K562 (cell line): ENCODE data around the gene URB2. TPM values are rescaled to one million over a fixed set of nuclear protein-coding genes. Genes with fewer than 3 reads are reported as not detected.

ENCODE experiments used
- ATAC-seq: fragments of 200-7000 bp; cut with Tn5 transposase; 3 replicates; pipeline ENCODE4 v1.9.1; 2020; ENCODE audit warnings: moderate library complexity
- BruUV-seq: library from RNA; stranded (reverse); fragments of 400-500 nt; replicated peaks from 2 replicates; lab custom pipeline; 2021; lab: Mats Ljungman, UMichigan
- CTCF ChIA-PET: fragments of 300-600 bp; formaldehyde crosslinking; extraction: SDS; loops from one replicate; lab custom pipeline; 2021; ENCODE audit warnings: low intra/inter-chr PET ratio; lab: Yijun Ruan, JAX
- POLR2A ChIA-PET: fragments of 300-600, 350-650 bp; sonication (Branson Sonifier 250); formaldehyde crosslinking; extraction: SDS; loops from one replicate; lab custom pipeline; 2021; ENCODE audit warnings: antibody characterized with exemption, inconsistent platforms; lab: Yijun Ruan, JAX
- DNase-seq, 4 experiments: peaks; one replicate each; pipeline versions ENCODE4 v3.0.0 to v3.0.0-alpha.2; 2011 to 2018; ENCODE audit warnings: low spot score in 3 of 4, mixed read lengths in 3 of 4; ENCODE audit errors: extremely low read depth in 1 of 4
- FAIRE-seq: peaks from 2 replicates; lab custom pipeline; 2011; peaks lifted over from hg19 to GRCh38; lab: Jason Lieb, UNC
- H2AFZ ChIP-seq: 2 replicates; pipeline ENCODE4 v1.6.0; 2011; ENCODE audit warnings: low read depth, low read length, control low read depth, inconsistent platforms
- H3K27ac ChIP-seq: fragments of 200-600 bp; 3 replicates; pipeline ENCODE4 v1.8.0; 2011; ENCODE audit warnings: low read depth, mild to moderate bottlenecking, control low read depth, inconsistent platforms, low read length, moderate library complexity, mixed read lengths; ENCODE audit errors: extremely low read depth
- H3K27me3 ChIP-seq, 2 experiments: fragments of 300-600 bp in 1 of 2; 2 replicates in 1 of 2; 3 replicates in 1 of 2; pipeline versions ENCODE4 v1.6.0 to v1.8.0; 2011; ENCODE audit warnings: inconsistent platforms in 2 of 2, low read length in 2 of 2, mild to moderate bottlenecking in 1 of 2, mixed read lengths in 1 of 2, moderate library complexity in 1 of 2; ENCODE audit not compliant: control insufficient read depth in 2 of 2, insufficient read depth in 2 of 2
- H3K36me3 ChIP-seq: fragments of 300-600 bp; 3 replicates; pipeline ENCODE4 v1.8.0; 2011; ENCODE audit warnings: mild to moderate bottlenecking, low read length, inconsistent platforms; ENCODE audit not compliant: control insufficient read depth, insufficient read depth
- H3K4me1 ChIP-seq, 2 experiments: fragments of 200-600 bp in 1 of 2; replicated peaks in 1 of 2; 2 replicates in 1 of 2; 3 replicates in 1 of 2; pipeline versions ENCODE4 v1.5.1 to v1.8.0; 2011; ENCODE audit warnings: inconsistent platforms in 2 of 2, low read length in 2 of 2, mild to moderate bottlenecking in 1 of 2, mixed read lengths in 1 of 2, moderate library complexity in 1 of 2; ENCODE audit not compliant: control insufficient read depth in 2 of 2, insufficient read depth in 2 of 2
- H3K4me2 ChIP-seq: 2 replicates; pipeline ENCODE4 v1.6.1; 2011; ENCODE audit warnings: low read length, control low read depth, inconsistent platforms, mixed read lengths; ENCODE audit not compliant: insufficient read depth
- H3K4me3 ChIP-seq: fragments of 200-600 bp; sonication (generic), shearing (Covaris generic); 2 replicates; pipeline ENCODE4 v1.5.1; 2016; ENCODE audit warnings: control low read depth, inconsistent platforms
- H3K79me2 ChIP-seq: fragments of 200-600 bp; 3 replicates; pipeline ENCODE4 v1.8.0; 2011; ENCODE audit warnings: low read length, inconsistent platforms; ENCODE audit not compliant: control insufficient read depth, insufficient read depth
- H3K9ac ChIP-seq, 2 experiments: 2 replicates each; pipeline versions ENCODE4 v1.6.0 to v1.6.1; 2011; ENCODE audit warnings: low read depth in 2 of 2, low read length in 2 of 2, control low read depth in 1 of 2, inconsistent platforms in 1 of 2, mild to moderate bottlenecking in 1 of 2, mixed read lengths in 1 of 2; ENCODE audit not compliant: insufficient read depth in 1 of 2
- H3K9me1 ChIP-seq: one replicate; pipeline ENCODE4 v1.6.0; 2011; ENCODE audit warnings: inconsistent platforms, mild to moderate bottlenecking, low read length, moderate library complexity; ENCODE audit not compliant: control insufficient read depth, insufficient read depth
- H3K9me3 ChIP-seq: replicated peaks from 2 replicates; pipeline ENCODE4 v1.5.1; 2011; ENCODE audit warnings: low read depth, low read length, inconsistent platforms; ENCODE audit not compliant: control insufficient read depth, insufficient read depth
- H4K20me1 ChIP-seq: replicated peaks from 2 replicates; pipeline ENCODE4 v1.6.1; 2011; ENCODE audit warnings: low read length, inconsistent platforms, mixed read lengths; ENCODE audit not compliant: control insufficient read depth, insufficient read depth
- FOXK1 ChIP-seq: sonication (generic); formaldehyde crosslinking; IDR thresholded peaks from 2 replicates; pipeline ENCODE4 v1.8.0; 2022; ENCODE audit warnings: missing genetic modification reagents, mild to moderate bottlenecking, borderline replicate concordance
- NFYB ChIP-seq: IDR thresholded peaks from 2 replicates; pipeline ENCODE4 v1.6.1; 2011; ENCODE audit warnings: mild to moderate bottlenecking, moderate library complexity; ENCODE audit not compliant: insufficient read length; ENCODE audit errors: extremely low read depth
- SETDB1 ChIP-seq: IDR thresholded peaks from one replicate; pipeline ENCODE4 v1.6.1; 2012; ENCODE audit warnings: low read length, control low read depth, inconsistent platforms
- TOE1 ChIP-seq, 2 experiments: fragments of 450-650 bp in 1 of 2; sonication (generic) in 1 of 2; formaldehyde crosslinking in 1 of 2; IDR thresholded peaks; 2 replicates each; pipeline versions ENCODE4 v1.7.1 to v1.8.0; 2016 to 2022; ENCODE audit warnings: borderline replicate concordance in 2 of 2, mild to moderate bottlenecking in 2 of 2, antibody characterized with exemption in 1 of 2, inconsistent platforms in 1 of 2, low read depth in 1 of 2, missing genetic modification reagents in 1 of 2, moderate library complexity in 1 of 2
- WHSC1 ChIP-seq: IDR thresholded peaks from one replicate; pipeline ENCODE4 v1.6.1; 2012; ENCODE audit warnings: low read length, control low read depth, inconsistent platforms
- ZC3H4 ChIP-seq: sonication (generic); formaldehyde crosslinking; IDR thresholded peaks from 2 replicates; pipeline ENCODE4 v1.9.0; 2021; ENCODE audit warnings: missing genetic modification reagents, borderline replicate concordance
- ZNF133 ChIP-seq: fragments of 250-450 bp; sonication (Bioruptor Pico); IDR thresholded peaks from 2 replicates; pipeline ENCODE4 v1.4.0; 2020; ENCODE audit warnings: mild to moderate bottlenecking
- WGBS: fragments of 100-300 bp; shearing (Covaris generic); methylation state at CpG from one replicate; pipeline ENCODE4 v1.1.6; 2016; ENCODE audit warnings: low coverage, mixed read lengths; ENCODE audit not compliant: insufficient coverage; ENCODE audit errors: missing lambda C conversion rate; 5-methylcytosine and 5-hydroxymethylcytosine counted together
- in situ Hi-C: fragments of 300-500 bp; cut with MboI; formaldehyde crosslinking; loops from 4 replicates; pipeline ENCODE4 v1.15.0; 2018; ENCODE audit warnings: inconsistent platforms, mixed read lengths
- intact Hi-C: fragments of 100-400 bp; cut with micrococcal nuclease; formaldehyde crosslinking; loops from 2 replicates; pipeline ENCODE4 v1.14.2; 2022
- polyA plus RNA-seq, 8 experiments: library from polyadenylated mRNA; depleted of rRNA in 4 of 8; stranded (reverse) in 5 of 8; unstranded in 3 of 8; fragments of >200 nt; fragmentation: Nextera tagmentation in 2 of 8; fragmentation: Illumina TruSeq in 1 of 8; extraction: Ambion mirVana in 2 of 8; extraction: Trizol in 1 of 8; gene quantifications; 2 replicates each; pipeline versions ENCODE4 v1.2.1 to v1.2.3, GENCODE V29; 2011 to 2014; ENCODE audit warnings: inconsistent platforms in 1 of 8, missing spikeins in 1 of 8
- total RNA-seq, 7 experiments: library from RNA; depleted of rRNA in 6 of 7; stranded (reverse); fragments of >200 nt in 6 of 7; fragmentation: Illumina TruSeq in 2 of 7; extraction: Trizol in 2 of 7; gene quantifications; 2 replicates each; pipeline versions ENCODE4 v1.2.1 to v1.2.3, GENCODE V29; 2011 to 2021; ENCODE audit warnings: low replicate concordance in 1 of 7
- TF ChIP-seq, protein P1 (sequence below), 3 experiments: IDR thresholded peaks in 2 of 3; conservative IDR thresholded peaks in 1 of 3; 2 replicates each; pipeline ENCODE4 v1.5.1; 2011 to 2012; ENCODE audit warnings: low read length in 3 of 3, mild to moderate bottlenecking in 3 of 3, control low read depth in 2 of 3, improper control_type of control experiment in 1 of 3, inconsistent platforms in 1 of 3, low read depth in 1 of 3, mixed read lengths in 1 of 3, moderate library complexity in 1 of 3; ENCODE audit not compliant: insufficient read depth in 2 of 3
- TF ChIP-seq, protein P2 (sequence below): sonication (generic); formaldehyde crosslinking; IDR thresholded peaks from 2 replicates; pipeline ENCODE4 v1.8.0; 2022; ENCODE audit warnings: missing genetic modification reagents, mild to moderate bottlenecking, borderline replicate concordance

The URB2 gene
- total and polyA plus RNA-seq, 9 of the 15 experiments (the other 6 are each of a cell fraction or from before 2014, with no cell fraction given): 2.8 to 28.3 (median 19.0) TPM

DNA sequence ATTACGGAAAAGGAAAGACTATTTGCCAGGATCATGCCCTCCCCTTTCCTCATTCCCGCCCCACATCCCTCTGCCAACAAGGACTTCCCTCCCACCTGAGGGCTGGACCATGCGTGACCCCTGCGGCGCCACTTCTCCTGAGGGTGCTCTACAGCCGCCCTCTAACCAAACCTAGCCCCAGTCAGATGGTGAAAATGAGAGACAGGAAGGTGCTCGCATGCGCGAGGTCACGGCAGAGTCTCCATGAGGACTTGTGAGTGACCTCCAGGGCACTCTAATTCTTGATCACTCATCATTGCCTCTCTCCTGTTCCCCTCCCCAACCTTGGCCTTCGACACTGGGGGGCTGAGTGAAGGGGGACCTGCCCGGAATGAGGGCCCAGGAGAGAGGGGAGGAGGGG is 32.2 kb upstream of the URB2 start:
- H3K27ac ChIP-seq: no peak overlapping the region
- peaks cover 0 to 4% of the 10 kb centered on the region in 2 experiments; a peak in 1 of 5 replicates for H3K4me1 ChIP-seq
- no TSS peak for BruUV-seq
- ChIA-PET CTCF (no interaction called here), POLR2A (no interaction called here)
- no peaks in the 10 kb centered on the region for H3K9me1 ChIP-seq
- in situ Hi-C loops (no loop called here), intact Hi-C loops (no loop called here)
- no peaks in the 10 kb centered on the region for H3K27me3 ChIP-seq
- 0 out of 3 replicates have a peak, but pooled peaks cover 2% of the 10 kb centered on the region for H3K79me2 ChIP-seq
- no peak overlapping the region for H3K9ac ChIP-seq
- DNase-seq (no peak), FAIRE-seq (no peak), ATAC-seq (no peak)
- H4K20me1 ChIP-seq: no peaks in the 10 kb centered on the region
- no peaks in the 10 kb centered on the region for H3K9me3 ChIP-seq
- H3K36me3 ChIP-seq: peaks cover 33% of the 10 kb centered on the region
- H3K4me2 ChIP-seq: no peak overlapping the region
- no peak overlapping the region for H3K4me3 ChIP-seq
- TF ChIP-seq ZNF133 (no peak), FOXK1 (CRISPR knock-in tag) (no peak)
- WGBS: 93% methylated on average over 12 of the region's 12 CpGs
- no peak overlapping the region for H2AFZ ChIP-seq

DNA sequence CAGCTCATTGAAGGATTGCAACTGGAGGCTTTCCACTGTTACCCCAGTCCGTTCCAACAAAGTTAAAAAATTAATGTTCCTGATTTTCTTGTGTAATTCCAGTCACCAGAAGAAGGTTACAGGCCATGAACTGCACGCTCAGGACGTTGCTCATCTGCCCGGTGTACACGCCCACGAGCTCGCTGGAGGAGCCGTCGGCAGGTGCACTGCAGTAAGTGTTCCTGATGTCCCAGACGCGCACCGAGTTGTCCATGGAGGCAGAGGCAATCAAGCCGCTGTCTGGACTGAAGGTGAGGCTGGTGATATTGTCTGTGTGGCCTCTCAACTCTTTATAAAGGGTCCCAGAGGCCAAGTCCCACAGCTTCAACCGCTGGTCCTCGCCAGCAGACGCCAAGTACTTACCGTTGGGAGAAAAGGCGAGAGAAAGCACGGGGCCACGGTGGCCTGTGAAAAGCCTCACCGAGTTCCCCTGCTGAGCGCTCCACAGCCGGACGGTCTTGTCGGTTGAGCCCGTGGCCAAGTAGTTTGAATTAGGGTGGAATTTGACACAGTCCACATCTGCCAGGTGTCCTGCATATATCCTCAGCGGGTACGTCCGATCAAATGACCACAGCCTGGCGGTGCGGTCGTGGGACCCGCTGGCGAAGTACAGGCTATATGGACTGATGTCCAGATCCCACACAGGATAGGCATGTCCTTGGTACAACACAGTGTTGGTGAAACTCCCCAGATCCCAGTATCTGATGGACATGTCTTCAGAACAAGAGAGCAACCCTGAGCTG is 31.6 kb upstream of the URB2 start:
- DNase-seq (no peak), FAIRE-seq (no peak), ATAC-seq (no peak)
- Histone ChIP-seq H3K36me3 (peaks cover 36% of the 10 kb centered on the region), H3K4me3 (no peak overlapping the region), H3K27ac (no peak overlapping the region), H3K4me2 (no peak overlapping the region), H2AFZ (no peak overlapping the region), H3K4me1 (peaks cover 0 to 4% of the 10 kb centered on the region in 2 experiments; a peak in 1 of 5 replicates), H3K79me2 (peaks cover 4% of the 10 kb centered on the region; the same call in 1 of the 3 replicates), H3K9me3 (no peaks in the 10 kb centered on the region), H4K20me1 (no peaks in the 10 kb centered on the region), H3K9me1 (no peaks in the 10 kb centered on the region), H3K9ac (0 out of 4 replicates have a peak overlapping the region, but pooled peaks of 1 of the 2 experiments have one; percentile 12), H3K27me3 (no peaks in the 10 kb centered on the region)
- 91% methylated on average over 34 of the region's 34 CpGs for WGBS
- CTCF ChIA-PET: no interaction called here
- intact Hi-C loops: no loop called here
- BruUV-seq: no TSS peak
- POLR2A ChIA-PET: no interaction called here
- in situ Hi-C loops: no loop called here
- TF ChIP-seq TOE1 (IDR thresholded peaks at IDR 0.05; ENCODE audit: borderline replicate concordance): no peak
- TF ChIP-seq TOE1 (CRISPR knock-in tag; IDR thresholded peaks at IDR 0.05; ENCODE audit: borderline replicate concordance, low read depth): no peak
- no peak for TF ChIP-seq SETDB1
- no peak for TF ChIP-seq ZC3H4 (CRISPR knock-in tag)
- no peak for TF ChIP-seq WHSC1
- no peak for TF ChIP-seq NFYB
- TF ChIP-seq, protein P1, sequence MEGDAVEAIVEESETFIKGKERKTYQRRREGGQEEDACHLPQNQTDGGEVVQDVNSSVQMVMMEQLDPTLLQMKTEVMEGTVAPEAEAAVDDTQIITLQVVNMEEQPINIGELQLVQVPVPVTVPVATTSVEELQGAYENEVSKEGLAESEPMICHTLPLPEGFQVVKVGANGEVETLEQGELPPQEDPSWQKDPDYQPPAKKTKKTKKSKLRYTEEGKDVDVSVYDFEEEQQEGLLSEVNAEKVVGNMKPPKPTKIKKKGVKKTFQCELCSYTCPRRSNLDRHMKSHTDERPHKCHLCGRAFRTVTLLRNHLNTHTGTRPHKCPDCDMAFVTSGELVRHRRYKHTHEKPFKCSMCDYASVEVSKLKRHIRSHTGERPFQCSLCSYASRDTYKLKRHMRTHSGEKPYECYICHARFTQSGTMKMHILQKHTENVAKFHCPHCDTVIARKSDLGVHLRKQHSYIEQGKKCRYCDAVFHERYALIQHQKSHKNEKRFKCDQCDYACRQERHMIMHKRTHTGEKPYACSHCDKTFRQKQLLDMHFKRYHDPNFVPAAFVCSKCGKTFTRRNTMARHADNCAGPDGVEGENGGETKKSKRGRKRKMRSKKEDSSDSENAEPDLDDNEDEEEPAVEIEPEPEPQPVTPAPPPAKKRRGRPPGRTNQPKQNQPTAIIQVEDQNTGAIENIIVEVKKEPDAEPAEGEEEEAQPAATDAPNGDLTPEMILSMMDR (IDR thresholded peaks at IDR 0.05 in 2 of 3, conservative IDR thresholded peaks at IDR 0.05 in 1 of 3; ENCODE audit: insufficient read depth in 2 of 3, low read depth in 1 of 3, low read length in 3 of 3): no peak
- TF ChIP-seq, protein P2, sequence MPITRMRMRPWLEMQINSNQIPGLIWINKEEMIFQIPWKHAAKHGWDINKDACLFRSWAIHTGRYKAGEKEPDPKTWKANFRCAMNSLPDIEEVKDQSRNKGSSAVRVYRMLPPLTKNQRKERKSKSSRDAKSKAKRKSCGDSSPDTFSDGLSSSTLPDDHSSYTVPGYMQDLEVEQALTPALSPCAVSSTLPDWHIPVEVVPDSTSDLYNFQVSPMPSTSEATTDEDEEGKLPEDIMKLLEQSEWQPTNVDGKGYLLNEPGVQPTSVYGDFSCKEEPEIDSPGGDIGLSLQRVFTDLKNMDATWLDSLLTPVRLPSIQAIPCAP (CRISPR knock-in tag): no peak
